Keratinocyte (primary cell): ENCODE results near the gene ZCCHC24. TPM values are rescaled to one million over a fixed set of nuclear protein-coding genes. Genes with fewer than 3 reads are reported as not detected.

Experiments
- DNase-seq: peaks from one replicate; pipeline ENCODE4 v3.0.0-alpha.2; 2011; ENCODE audit warnings: low read depth, missing footprints, low spot score
- FAIRE-seq: peaks from 2 replicates; lab custom pipeline; 2011; peaks lifted over from hg19 to GRCh38; lab: Jason Lieb, UNC
- H2AFZ ChIP-seq: 2 replicates; pipeline ENCODE4 v1.6.0; 2012; ENCODE audit warnings: low read length, control low read depth, inconsistent platforms; ENCODE audit not compliant: control insufficient read depth
- H3K27ac ChIP-seq: 2 replicates; pipeline ENCODE4 v1.5.1; 2011; ENCODE audit warnings: low read length; ENCODE audit not compliant: control insufficient read depth, insufficient read depth
- H3K27me3 ChIP-seq: 3 replicates; pipeline ENCODE4 v1.6.0; 2011; ENCODE audit warnings: low read length; ENCODE audit not compliant: control insufficient read depth, insufficient read depth; ENCODE audit errors: extremely low read depth
- H3K36me3 ChIP-seq, 2 experiments: 2 replicates in 1 of 2; 3 replicates in 1 of 2; pipeline ENCODE4 v1.5.1; 2011; ENCODE audit warnings: low read length in 2 of 2, mild to moderate bottlenecking in 1 of 2; ENCODE audit not compliant: control insufficient read depth in 2 of 2, insufficient read depth in 2 of 2; ENCODE audit errors: extremely low read depth in 1 of 2
- H3K4me1 ChIP-seq: 3 replicates; pipeline ENCODE4 v1.5.1; 2011; ENCODE audit warnings: low read length; ENCODE audit not compliant: control insufficient read depth, insufficient read depth; ENCODE audit errors: extremely low read depth
- H3K4me2 ChIP-seq: 3 replicates; pipeline ENCODE4 v1.6.0; 2011; ENCODE audit warnings: low read depth, low read length; ENCODE audit not compliant: control insufficient read depth, insufficient read depth; ENCODE audit errors: extremely low read depth
- H3K4me3 ChIP-seq, 3 experiments: fragments of 200-600 bp in 1 of 3; sonication (generic) in 1 of 3; 2 replicates in 2 of 3; 3 replicates in 1 of 3; pipeline ENCODE4 v1.5.1; 2011 to 2016; ENCODE audit warnings: low read length in 3 of 3, mild to moderate bottlenecking in 3 of 3, control low read depth in 2 of 3, inconsistent platforms in 1 of 3, low read depth in 1 of 3, mixed read lengths in 1 of 3, mixed run types in 1 of 3, moderate library complexity in 1 of 3; ENCODE audit not compliant: control insufficient read depth in 2 of 3, insufficient read depth in 2 of 3; ENCODE audit errors: extremely low read depth in 1 of 3
- H3K79me2 ChIP-seq: 2 replicates; pipeline ENCODE4 v1.6.0; 2012; ENCODE audit warnings: low read length; ENCODE audit not compliant: control insufficient read depth, insufficient read depth
- H3K9ac ChIP-seq: 3 replicates; pipeline ENCODE4 v1.6.0; 2011; ENCODE audit warnings: low read length; ENCODE audit not compliant: control insufficient read depth, insufficient read depth; ENCODE audit errors: extremely low read depth
- H3K9me1 ChIP-seq: 3 replicates; pipeline ENCODE4 v1.6.0; 2011; ENCODE audit warnings: low read length; ENCODE audit not compliant: control insufficient read depth, insufficient read depth; ENCODE audit errors: extremely low read depth
- H3K9me3 ChIP-seq: 2 replicates; pipeline ENCODE4 v1.5.1; 2012; ENCODE audit warnings: low read depth, low read length; ENCODE audit not compliant: control insufficient read depth
- H4K20me1 ChIP-seq: 3 replicates; pipeline ENCODE4 v1.6.0; 2011; ENCODE audit warnings: low read length; ENCODE audit not compliant: control insufficient read depth, insufficient read depth; ENCODE audit errors: extremely low read depth
- CTCF ChIP-seq, 3 experiments: IDR thresholded peaks in 1 of 3; conservative IDR thresholded peaks in 1 of 3; optimal IDR thresholded peaks in 1 of 3; 2 replicates in 2 of 3; 3 replicates in 1 of 3; pipeline versions ENCODE3 to v1.5.1; 2011; ENCODE audit warnings: low read length in 3 of 3, mild to moderate bottlenecking in 3 of 3, moderate library complexity in 2 of 3, control low read depth in 1 of 3, inconsistent platforms in 1 of 3; ENCODE audit not compliant: insufficient read depth in 2 of 3; ENCODE audit errors: extremely low read depth in 1 of 3
- EZH2 ChIP-seq: IDR thresholded peaks from one replicate; pipeline ENCODE4 v1.6.1; 2012; ENCODE audit warnings: inconsistent platforms, mild to moderate bottlenecking, low read length, moderate library complexity
- dilution Hi-C: fragments of 300-500 bp; cut with MboI; formaldehyde crosslinking; loops from one replicate; pipeline ENCODE4 v1.7.0; 2020; ENCODE audit warnings: low sequenced_read_pairs; ENCODE audit not compliant: extremely low pct_ligation_motif_present
- polyA plus RNA-seq, 5 experiments: library from polyadenylated mRNA; depleted of rRNA in 3 of 5; stranded (reverse) in 3 of 5; stranded (forward) in 1 of 5; unstranded in 1 of 5; fragments of >200 nt; gene quantifications; 1 replicate in 1 of 5; 2 replicates in 3 of 5; 3 replicates in 1 of 5; pipeline versions ENCODE4 v1.2.1 to v1.2.3, GENCODE V29; 2011 to 2012; ENCODE audit warnings: missing spikeins in 2 of 5, low read depth in 1 of 5, low replicate concordance in 1 of 5

Gene ZCCHC24
- polyA plus RNA-seq, 1 donor (not counting 4 experiments of a cell fraction or from before 2014, with no cell fraction given): 0.96 TPM

- dilution Hi-C loops: no loop called here
- DNase-seq: no peak
- Histone ChIP-seq H4K20me1 (no peaks in the 10 kb centered on the region), H3K4me1 (peaks cover 15% of the 10 kb centered on the region), H3K4me3 (no peak overlapping the region), H3K79me2 (no peaks in the 10 kb centered on the region), H3K27ac (no peak overlapping the region), H3K4me2 (no peak overlapping the region), H3K9me1 (no peaks in the 10 kb centered on the region), H3K36me3 (no peaks in the 10 kb centered on the region), H3K9me3 (no peaks in the 10 kb centered on the region), H3K27me3 (no peaks in the 10 kb centered on the region), H2AFZ (no peak overlapping the region), H3K9ac (no peak overlapping the region)
- no peak for FAIRE-seq
- TF ChIP-seq CTCF (optimal IDR thresholded peaks at IDR 0.05 in 1 of 3, IDR thresholded peaks at IDR 0.05 in 1 of 3, conservative IDR thresholded peaks at IDR 0.05 in 1 of 3; ENCODE audit: extremely low read depth in 1 of 3, insufficient read depth in 2 of 3, low read length in 3 of 3) (no peak), EZH2 (no peak)
Observed at GRCh38 chr10:79488870-79489269, 43.4 kb upstream of the ZCCHC24 start.

- no peaks in the 10 kb centered on the region for H3K27me3 ChIP-seq
- peaks cover 15% of the 10 kb centered on the region for H3K4me1 ChIP-seq
- H4K20me1 ChIP-seq: no peaks in the 10 kb centered on the region
- H3K9me1 ChIP-seq: no peaks in the 10 kb centered on the region
- H3K4me2 ChIP-seq: peak overlapping the region; percentile 49
- H3K9ac ChIP-seq: peak overlapping the region; percentile 26
- dilution Hi-C loops: no loop called here
- no peaks in the 10 kb centered on the region for H3K36me3 ChIP-seq
- H3K4me3 ChIP-seq: no peak overlapping the region
- FAIRE-seq (peak; percentile 70), DNase-seq (peak; percentile 23)
- TF ChIP-seq CTCF (optimal IDR thresholded peaks at IDR 0.05 in 1 of 3, IDR thresholded peaks at IDR 0.05 in 1 of 3, conservative IDR thresholded peaks at IDR 0.05 in 1 of 3; ENCODE audit: extremely low read depth in 1 of 3, insufficient read depth in 2 of 3, low read length in 3 of 3) (no peak), EZH2 (no peak)
- H3K27ac ChIP-seq: peak overlapping the region; percentile 28
- no peaks in the 10 kb centered on the region for H3K79me2 ChIP-seq
- no peaks in the 10 kb centered on the region for H3K9me3 ChIP-seq
- peak overlapping the region; percentile 72 for H2AFZ ChIP-seq
Observed at GRCh38 chr10:79488336-79488735, 42.9 kb upstream of the ZCCHC24 start.
